ENCODE results near the gene USP49. TPM values are rescaled to one million over a fixed set of nuclear protein-coding genes. Genes with fewer than 3 reads are reported as not detected.

The USP49 gene
- total and polyA plus RNA-seq, 10 of the 15 experiments (the other 5 are each of a cell fraction or from before 2014, with no cell fraction given): 1.0 to 7.7 (median 4.3) TPM

GRCh38 chr6:41787219-41787917 is 107.8 kb downstream of the USP49 start, which contains the start of gene TOMM6 (continued):
- TF ChIP-seq, protein P1, sequence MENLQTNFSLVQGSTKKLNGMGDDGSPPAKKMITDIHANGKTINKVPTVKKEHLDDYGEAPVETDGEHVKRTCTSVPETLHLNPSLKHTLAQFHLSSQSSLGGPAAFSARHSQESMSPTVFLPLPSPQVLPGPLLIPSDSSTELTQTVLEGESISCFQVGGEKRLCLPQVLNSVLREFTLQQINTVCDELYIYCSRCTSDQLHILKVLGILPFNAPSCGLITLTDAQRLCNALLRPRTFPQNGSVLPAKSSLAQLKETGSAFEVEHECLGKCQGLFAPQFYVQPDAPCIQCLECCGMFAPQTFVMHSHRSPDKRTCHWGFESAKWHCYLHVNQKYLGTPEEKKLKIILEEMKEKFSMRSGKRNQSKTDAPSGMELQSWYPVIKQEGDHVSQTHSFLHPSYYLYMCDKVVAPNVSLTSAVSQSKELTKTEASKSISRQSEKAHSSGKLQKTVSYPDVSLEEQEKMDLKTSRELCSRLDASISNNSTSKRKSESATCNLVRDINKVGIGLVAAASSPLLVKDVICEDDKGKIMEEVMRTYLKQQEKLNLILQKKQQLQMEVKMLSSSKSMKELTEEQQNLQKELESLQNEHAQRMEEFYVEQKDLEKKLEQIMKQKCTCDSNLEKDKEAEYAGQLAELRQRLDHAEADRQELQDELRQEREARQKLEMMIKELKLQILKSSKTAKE (IDR thresholded peaks at IDR 0.05; ENCODE audit: low read depth, poor library complexity, severe bottlenecking): peak; percentile 25
- TF ChIP-seq MXI1 (IDR thresholded peaks at IDR 0.05; ENCODE audit: low read depth, low read length) (peak; percentile 93), SPI1 (IDR thresholded peaks at IDR 0.05; ENCODE audit: borderline replicate concordance, insufficient read depth, low read depth, low read length) (peak; percentile 43; the same call in 1 of the 2 replicates), ZBTB11 (CRISPR knock-in tag; IDR thresholded peaks at IDR 0.05) (no peak; the same call in 1 of the 2 replicates), HDAC6 (IDR thresholded peaks at IDR 0.05; ENCODE audit: unreplicated experiment) (peak; percentile 52), ZNF274 (IDR thresholded peaks at IDR 0.05; ENCODE audit: insufficient read depth, insufficient read length) (no peak), SP1 (IDR thresholded peaks at IDR 0.05; ENCODE audit: low read depth, low read length) (peak; percentile 33), ZSCAN29 (IDR thresholded peaks at IDR 0.05) (no peak), PAX8 (IDR thresholded peaks at IDR 0.05) (no peak)

Data from GM12878 (cell line).